GM19240 (cell line): ENCODE data around the gene DESI1.
"Not testable (repeated sequence)": the region's sequence is repeated elsewhere in the genome, so short reads cannot be mapped to it uniquely, and the experiment has no call there.

Source experiments
- DNase-seq: peaks from one replicate; pipeline ENCODE4 v3.0.0; 2011; ENCODE audit warnings: low spot score; ENCODE audit not compliant: insufficient read length

Gene DESI1

GRCh38 chr22:41561788-41562187, 59.1 kb downstream of the DESI1 start:
- no peak for DNase-seq

- no peak for DNase-seq
These were observed 59.5 kb downstream of the DESI1 start for GRCh38 chr22:41561335-41561734.

DNA sequence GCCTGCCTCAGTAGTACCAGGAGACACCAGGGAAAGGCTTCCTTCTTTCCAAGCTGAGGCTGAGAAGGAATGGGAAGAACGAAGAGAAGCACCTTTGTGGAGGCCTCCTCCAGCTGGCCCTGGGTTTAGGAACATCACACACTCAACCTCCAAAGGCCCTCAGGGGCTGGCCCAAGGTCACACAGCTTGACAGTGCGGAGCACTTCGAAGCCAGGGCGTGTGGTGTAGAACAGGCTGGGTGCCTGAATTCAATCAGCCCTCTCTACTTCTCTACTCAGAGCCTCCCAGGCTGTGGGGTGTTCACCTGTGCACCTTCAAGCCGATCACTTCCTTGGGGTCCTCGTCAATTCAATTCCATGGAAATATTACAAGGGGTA, 60.8 kb downstream of the DESI1 start:
- DNase-seq: no peak

GRCh38 chr22:41558241-41558630, 62.6 kb downstream of the DESI1 start:
- not testable (repeated sequence) for DNase-seq

DNA sequence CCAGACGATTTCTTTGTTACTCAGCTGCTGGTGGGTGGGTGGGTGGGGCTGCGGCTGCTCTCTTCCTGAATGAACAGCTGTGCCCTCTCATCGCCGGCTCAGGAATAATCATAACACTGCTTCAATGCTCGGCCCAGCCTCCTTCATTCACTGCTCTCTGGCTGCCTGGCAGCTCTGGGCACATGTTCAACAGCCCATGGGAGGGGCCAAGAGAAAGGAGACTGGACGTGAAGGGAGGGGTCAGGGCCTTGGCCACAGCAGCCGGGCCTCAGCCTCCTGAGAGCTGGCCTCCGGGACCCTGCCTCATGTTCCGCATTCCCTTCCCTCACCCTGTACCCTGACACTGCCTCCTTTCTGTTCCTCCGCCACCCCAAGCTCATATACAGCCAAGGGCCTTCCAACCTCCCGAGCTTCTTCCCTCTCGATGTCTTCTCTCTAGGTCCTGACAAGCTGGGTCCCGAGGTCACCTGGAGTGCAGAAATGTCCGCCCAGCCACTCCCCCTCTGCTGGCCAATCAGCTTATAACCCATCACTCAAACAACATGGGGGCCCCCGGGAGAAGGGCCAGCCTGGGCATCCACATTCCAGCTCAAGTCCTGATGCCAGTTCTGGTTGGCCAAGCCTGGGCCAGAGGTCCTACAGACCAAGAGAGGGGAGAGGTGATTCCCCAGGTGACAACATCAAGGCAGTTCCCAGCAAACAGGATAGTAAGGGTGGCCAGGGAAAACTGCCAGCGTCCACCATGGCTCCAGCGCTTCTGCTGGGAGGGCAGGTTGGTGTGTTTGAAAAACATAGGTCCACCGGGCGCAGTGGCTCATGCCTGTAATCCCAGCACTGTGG, 63.2 kb downstream of the DESI1 start:
- DNase-seq: no peak

DNA sequence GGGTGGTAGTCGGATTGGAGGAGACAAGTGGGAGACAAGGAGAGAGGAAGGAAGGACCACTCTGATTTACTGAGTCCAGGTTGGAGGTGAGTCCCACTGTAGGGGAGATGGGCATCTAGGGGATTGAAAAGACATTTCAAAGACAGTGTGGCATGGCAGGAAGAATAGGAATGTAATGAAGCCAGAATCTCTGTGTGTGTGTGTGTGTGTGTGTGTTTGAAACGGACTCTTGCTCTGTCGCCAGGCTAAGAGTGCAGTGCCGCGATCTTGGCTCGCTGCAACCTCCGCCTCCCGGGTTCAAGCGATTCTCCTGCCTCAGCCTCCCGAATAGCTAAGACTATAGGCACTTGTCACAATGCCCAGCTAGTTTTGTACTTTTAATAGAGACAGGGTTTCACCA, 64.3 kb downstream of the DESI1 start:
- DNase-seq: no peak

- no peak for DNase-seq
These were observed 65.4 kb downstream of the DESI1 start for GRCh38 chr22:41555325-41555982.

GRCh38 chr22:41551877-41552582, 68.8 kb downstream of the DESI1 start:
- no peak for DNase-seq

DNA sequence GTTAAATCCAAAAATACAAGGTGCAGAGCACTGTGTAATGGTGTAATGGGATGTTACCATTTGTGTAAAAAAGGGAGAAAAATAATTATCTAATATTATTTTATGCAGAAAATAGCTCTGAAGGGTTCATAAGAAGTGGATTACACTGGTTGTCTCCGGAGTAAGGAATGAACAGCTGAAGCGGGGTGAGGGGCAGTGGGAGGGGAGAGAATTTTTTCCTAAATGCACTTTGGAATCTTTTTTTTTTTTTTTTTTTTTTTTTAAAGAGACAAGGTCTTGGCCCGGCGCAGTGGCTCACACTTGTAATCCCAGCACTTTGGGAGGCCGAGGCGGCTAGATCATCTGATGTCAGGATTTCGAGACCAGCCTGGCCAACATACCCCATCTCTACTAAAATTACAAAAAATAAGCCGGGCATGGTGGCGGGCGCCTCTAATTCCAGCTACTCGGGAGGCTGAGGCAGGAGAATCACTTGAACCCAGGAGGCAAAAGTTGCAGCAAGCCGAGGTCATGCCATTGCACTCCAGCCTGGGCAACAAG, 69.8 kb downstream of the DESI1 start:
- no peak for DNase-seq

- DNase-seq: no peak
These were observed 72.0 kb downstream of the DESI1 start for GRCh38 chr22:41548830-41549211.
